ENCODE measurements around the gene PERM1. TPM values are rescaled to one million over a fixed set of nuclear protein-coding genes. Genes with fewer than 3 reads are reported as not detected.

The PERM1 gene
- total RNA-seq, 2 experiments from 2014 or later = not detected

GRCh38 chr1:985126-985525 is 3.2 kb upstream of the PERM1 start:
- intact Hi-C loops (cut with DNase I, micrococcal nuclease) = no loop called here
- Histone ChIP-seq H3K27ac (ENCODE audit: low read depth in 1 of 2, low read length in 2 of 2) (no peak overlapping the region), H3K27me3 (ENCODE audit: control insufficient read depth in 1 of 2, insufficient read depth in 2 of 2, low read length in 2 of 2) (peaks cover 0 to 14% of the 10 kb centered on the region in 2 experiments), H3K36me3 (ENCODE audit: insufficient read depth, low read length) (no peaks in the 10 kb centered on the region), H3K4me3 (ENCODE audit: low read length) (no peak overlapping the region), H3K9me3 (ENCODE audit: control insufficient read depth in 1 of 2, insufficient read depth in 1 of 2, low read length in 2 of 2) (no peaks in the 10 kb centered on the region), H3K4me1 (ENCODE audit: insufficient read depth, low read length) (peaks cover 3% of the 10 kb centered on the region)
- no peak for TF ChIP-seq CTCF (IDR thresholded peaks at IDR 0.05)
- POLR2A ChIA-PET = no interaction called here
- no peak overlapping the region for H3K4me3 Mint-ChIP-seq
- H3K9me3 Mint-ChIP-seq = no peaks in the 10 kb centered on the region
- H3K36me3 Mint-ChIP-seq (ENCODE audit: low read depth) = no peaks in the 10 kb centered on the region
- H3K27ac Mint-ChIP-seq = no peak overlapping the region
- DNase-seq (peak in 1 of 14 experiments; percentile 8), ATAC-seq (ENCODE audit: poor library complexity) (no peak)
- H3K4me1 Mint-ChIP-seq (ENCODE audit: low read depth) = no peaks in the 10 kb centered on the region
- peaks cover 19% of the 10 kb centered on the region for H3K27me3 Mint-ChIP-seq
- CTCF ChIA-PET = interaction anchor here (0.9 to 1.3 kb wide), 3 partner anchors 16 to 306 kb away, joined by 3 to 14 read pairs (median 4); no protein-coding TSS in a partner anchor

GRCh38 chr1:984476-984814 is 2.6 kb upstream of the PERM1 start:
- H3K27me3 Mint-ChIP-seq = peaks cover 19% of the 10 kb centered on the region
- no peak overlapping the region for H3K4me3 ChIP-seq (ENCODE audit: low read length)
- no peak overlapping the region for H3K4me3 Mint-ChIP-seq
- TF ChIP-seq CTCF (IDR thresholded peaks at IDR 0.05) = peak; percentile 52
- H3K36me3 Mint-ChIP-seq (ENCODE audit: low read depth) = no peaks in the 10 kb centered on the region
- no peak for DNase-seq
- CTCF ChIA-PET = interaction anchor here (0.7 to 2.1 kb wide), 11 partner anchors 8 to 307 kb away, joined by 3 to 14 read pairs (median 4); partner anchors contain the start of genes ISG15 and NOC2L
- H3K27ac Mint-ChIP-seq = no peak overlapping the region
- peaks cover 3% of the 10 kb centered on the region for H3K4me1 ChIP-seq (ENCODE audit: insufficient read depth, low read length)
- peaks cover 0 to 14% of the 10 kb centered on the region in 2 experiments for H3K27me3 ChIP-seq (ENCODE audit: control insufficient read depth in 1 of 2, insufficient read depth in 2 of 2, low read length in 2 of 2)
- H3K4me1 Mint-ChIP-seq (ENCODE audit: low read depth) = no peaks in the 10 kb centered on the region
- POLR2A ChIA-PET = interaction anchor here (0.6 kb wide), 1 partner anchor 56 kb away, joined by 3 read pairs; no protein-coding TSS in a partner anchor
- H3K27ac ChIP-seq (ENCODE audit: low read depth in 1 of 2, low read length in 2 of 2) = no peak overlapping the region
- no peak for ATAC-seq (ENCODE audit: poor library complexity)
- H3K9me3 ChIP-seq (ENCODE audit: control insufficient read depth in 1 of 2, insufficient read depth in 1 of 2, low read length in 2 of 2) = no peaks in the 10 kb centered on the region
- intact Hi-C loops (cut with DNase I, micrococcal nuclease) = loop anchor here (1.0 to 5.0 kb wide), 3 partner anchors 79 to 308 kb away; no protein-coding TSS in a partner anchor
- no peaks in the 10 kb centered on the region for H3K36me3 ChIP-seq (ENCODE audit: insufficient read depth, low read length)
- H3K9me3 Mint-ChIP-seq = no peaks in the 10 kb centered on the region

- Histone ChIP-seq H3K27ac (ENCODE audit: low read depth in 1 of 2, low read length in 2 of 2) (no peak overlapping the region), H3K4me1 (ENCODE audit: insufficient read depth, low read length) (peaks cover 3% of the 10 kb centered on the region), H3K36me3 (ENCODE audit: insufficient read depth, low read length) (no peaks in the 10 kb centered on the region), H3K9me3 (ENCODE audit: control insufficient read depth in 1 of 2, insufficient read depth in 1 of 2, low read length in 2 of 2) (no peaks in the 10 kb centered on the region), H3K4me3 (ENCODE audit: low read length) (no peak overlapping the region), H3K27me3 (ENCODE audit: control insufficient read depth in 1 of 2, insufficient read depth in 2 of 2, low read length in 2 of 2) (peaks cover 0 to 14% of the 10 kb centered on the region in 2 experiments)
- Mint-ChIP-seq H3K36me3 (ENCODE audit: low read depth) (no peaks in the 10 kb centered on the region), H3K27ac (no peak overlapping the region), H3K4me1 (ENCODE audit: low read depth) (no peaks in the 10 kb centered on the region), H3K4me3 (no peak overlapping the region), H3K9me3 (no peaks in the 10 kb centered on the region), H3K27me3 (peaks cover 19% of the 10 kb centered on the region)
- CTCF ChIA-PET = interaction anchor here (0.7 to 2.1 kb wide), 11 partner anchors 8 to 308 kb away, joined by 3 to 14 read pairs (median 4); partner anchors contain the start of genes ISG15 and NOC2L
- POLR2A ChIA-PET = interaction anchor here (0.6 kb wide), 1 partner anchor 57 kb away, joined by 3 read pairs; no protein-coding TSS in a partner anchor
- TF ChIP-seq CTCF (IDR thresholded peaks at IDR 0.05) = peak; percentile 93
- peak; percentile 84 for ATAC-seq (ENCODE audit: poor library complexity)
- DNase-seq = peak; percentile 43 to 79 (median 56)
- intact Hi-C loops (cut with DNase I, micrococcal nuclease) = loop anchor here (1.0 to 5.0 kb wide), 3 partner anchors 79 to 308 kb away; no protein-coding TSS in a partner anchor
Observed at GRCh38 chr1:983798-984475, 2.0 kb upstream of the PERM1 start.
